ENCODE measurements around the gene CHRNB2. TPM values are rescaled to one million over a fixed set of nuclear protein-coding genes. Genes with fewer than 3 reads are reported as not detected.
"Not testable (repeated sequence)": the region's sequence is repeated elsewhere in the genome, so short reads cannot be mapped to it uniquely, and the experiment has no call there.

The CHRNB2 gene, protein sequence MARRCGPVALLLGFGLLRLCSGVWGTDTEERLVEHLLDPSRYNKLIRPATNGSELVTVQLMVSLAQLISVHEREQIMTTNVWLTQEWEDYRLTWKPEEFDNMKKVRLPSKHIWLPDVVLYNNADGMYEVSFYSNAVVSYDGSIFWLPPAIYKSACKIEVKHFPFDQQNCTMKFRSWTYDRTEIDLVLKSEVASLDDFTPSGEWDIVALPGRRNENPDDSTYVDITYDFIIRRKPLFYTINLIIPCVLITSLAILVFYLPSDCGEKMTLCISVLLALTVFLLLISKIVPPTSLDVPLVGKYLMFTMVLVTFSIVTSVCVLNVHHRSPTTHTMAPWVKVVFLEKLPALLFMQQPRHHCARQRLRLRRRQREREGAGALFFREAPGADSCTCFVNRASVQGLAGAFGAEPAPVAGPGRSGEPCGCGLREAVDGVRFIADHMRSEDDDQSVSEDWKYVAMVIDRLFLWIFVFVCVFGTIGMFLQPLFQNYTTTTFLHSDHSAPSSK
- 0.80 and 1.0 TPM in 2 replicates for total RNA-seq (2014; rRNA removed; shearing (Covaris generic))

DNA sequence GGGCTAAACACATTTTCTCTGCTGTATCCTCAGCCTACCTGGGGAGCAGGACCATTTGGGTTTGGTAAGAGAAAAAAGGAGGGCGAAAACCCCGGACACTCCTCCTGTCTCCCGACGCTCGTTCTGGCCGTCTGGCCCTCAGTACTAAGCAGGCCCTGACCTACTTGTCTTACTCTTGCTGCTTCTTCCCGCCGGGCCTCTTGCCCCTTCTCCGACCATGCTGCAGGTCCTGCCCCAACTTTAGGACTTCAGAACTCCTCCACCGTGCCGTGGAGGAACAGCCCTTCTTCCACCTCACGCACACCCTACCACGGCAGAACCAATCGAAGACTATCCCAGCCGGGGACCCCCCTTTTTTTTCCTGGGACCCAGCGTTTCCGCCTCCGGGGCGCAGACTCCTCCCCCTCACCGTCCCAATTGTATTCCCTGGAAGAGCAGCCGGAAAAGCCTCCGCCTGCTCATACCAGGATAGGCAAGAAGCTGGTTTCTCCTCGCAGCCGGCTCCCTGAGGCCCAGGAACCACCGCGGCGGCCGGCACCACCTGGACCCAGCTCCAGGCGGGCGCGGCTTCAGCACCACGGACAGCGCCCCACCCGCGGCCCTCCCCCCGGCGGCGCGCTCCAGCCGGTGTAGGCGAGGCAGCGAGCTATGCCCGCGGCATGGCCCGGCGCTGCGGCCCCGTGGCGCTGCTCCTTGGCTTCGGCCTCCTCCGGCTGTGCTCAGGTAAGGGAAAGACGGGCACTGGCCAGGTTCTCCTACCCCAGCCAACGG lies at the start of gene CHRNB2:
Gene CHRNB2 (plus strand): TSS at position 393 of the 771 bp plus-strand sequence. CDS start 267 bp downstream, at position 660.
- peak; percentile 81 for DNase-seq (ENCODE audit: low read depth)

DNA sequence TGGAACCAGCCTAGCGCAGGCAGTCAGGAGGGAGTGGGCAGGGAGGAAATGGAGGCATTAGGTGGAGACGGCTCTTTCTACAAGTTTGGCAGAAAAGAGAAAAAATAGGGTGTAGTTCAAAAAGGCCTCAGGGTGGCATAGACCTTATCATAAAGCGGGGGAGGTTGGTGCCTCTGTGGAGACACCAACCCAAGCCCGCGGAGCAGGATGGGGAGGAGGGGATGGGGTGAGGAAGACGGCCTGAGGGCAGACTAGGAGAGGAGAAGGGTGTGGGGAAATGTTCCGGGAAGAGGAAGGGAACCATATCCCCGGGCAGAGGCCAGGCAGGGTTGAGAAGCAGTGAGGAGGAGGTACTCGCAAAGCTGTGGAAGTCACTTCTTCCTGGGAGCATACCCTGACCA lies 48.0 kb upstream of the CHRNB2 start:
- no peak for DNase-seq (ENCODE audit: low read depth)

- DNase-seq (ENCODE audit: low read depth), result peak; percentile 57
These were observed 47.2 kb upstream of the CHRNB2 start for GRCh38 chr1:154520333-154520732.

DNA sequence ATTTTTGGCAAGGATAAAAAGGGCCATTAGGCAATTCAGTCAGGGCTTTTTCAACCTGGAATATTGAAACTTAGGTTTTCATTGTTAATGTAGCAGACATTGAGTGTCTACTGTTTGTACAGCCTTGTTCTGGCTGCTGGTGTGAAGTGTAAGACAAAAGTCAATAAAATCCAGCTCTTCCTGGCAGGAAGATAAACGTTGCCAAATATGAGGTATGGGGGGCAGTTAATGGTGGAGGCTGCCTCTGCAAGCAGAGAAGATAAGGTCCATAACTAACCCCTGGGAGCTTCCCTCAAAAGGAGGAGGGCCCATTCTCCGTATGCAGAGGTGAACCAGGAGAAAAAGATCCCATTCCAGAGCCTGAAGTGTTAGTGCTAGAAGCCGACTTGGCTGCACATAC lies 45.9 kb upstream of the CHRNB2 start:
- no peak for DNase-seq (ENCODE audit: low read depth)

GRCh38 chr1:154524881-154525280 lies 42.7 kb upstream of the CHRNB2 start:
- DNase-seq (ENCODE audit: low read depth), result no peak

GRCh38 chr1:154527192-154527591 lies 40.4 kb upstream of the CHRNB2 start:
- DNase-seq (ENCODE audit: low read depth), result no peak

- no peak for DNase-seq (ENCODE audit: low read depth)
These were observed 38.3 kb upstream of the CHRNB2 start for GRCh38 chr1:154529308-154529707.

DNA sequence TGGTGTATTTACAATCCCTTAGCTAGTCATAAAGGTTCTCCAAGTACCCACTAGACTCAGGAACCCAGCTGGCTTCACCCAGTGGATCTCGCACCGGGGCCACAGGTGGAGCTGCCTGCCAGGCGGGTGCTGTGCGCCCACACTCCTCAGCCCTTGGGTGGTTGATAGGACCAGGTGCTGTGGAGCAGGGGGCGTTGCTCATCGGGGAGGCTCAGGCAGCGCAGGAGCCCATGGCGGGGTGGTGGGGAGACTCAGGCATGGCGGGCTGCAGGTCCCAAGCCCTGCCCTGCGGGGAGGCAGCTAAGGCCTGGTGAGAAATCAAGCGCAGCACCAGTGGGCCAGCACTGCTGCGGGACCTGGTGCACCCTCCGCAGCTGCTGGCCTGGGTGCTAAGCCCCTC lies 35.6 kb upstream of the CHRNB2 start:
- DNase-seq (ENCODE audit: low read depth), result not testable (repeated sequence)

- DNase-seq (ENCODE audit: low read depth), result peak; percentile 43
These were observed 33.4 kb upstream of the CHRNB2 start for GRCh38 chr1:154533952-154534844.

- no peak for DNase-seq (ENCODE audit: low read depth)
These were observed 31.0 kb upstream of the CHRNB2 start for GRCh38 chr1:154536570-154536969.

- DNase-seq (ENCODE audit: low read depth), result no peak
These were observed 27.8 kb upstream of the CHRNB2 start for GRCh38 chr1:154539486-154540483.

DNA sequence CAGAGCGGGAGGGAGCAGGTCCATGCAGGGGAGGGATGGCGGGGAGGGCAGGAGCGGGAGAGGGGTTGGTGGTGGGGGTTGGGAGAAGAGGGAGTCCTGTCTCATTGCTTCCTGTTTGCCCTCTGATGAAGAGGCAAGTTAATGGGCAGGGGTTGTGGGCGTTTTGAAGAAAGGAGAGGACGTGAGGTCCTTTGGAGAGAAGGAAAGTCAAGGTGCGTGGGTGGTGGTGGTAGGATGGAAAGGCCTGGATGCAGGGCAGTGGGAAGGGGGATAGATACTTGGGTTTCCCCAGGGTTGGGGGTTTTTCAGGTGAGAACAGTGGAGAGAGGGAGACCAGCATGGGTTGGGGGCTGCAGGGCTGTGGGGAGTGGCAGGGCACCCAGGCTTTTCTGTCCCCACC lies 26.3 kb upstream of the CHRNB2 start:
- DNase-seq (ENCODE audit: low read depth), result no peak

DNA sequence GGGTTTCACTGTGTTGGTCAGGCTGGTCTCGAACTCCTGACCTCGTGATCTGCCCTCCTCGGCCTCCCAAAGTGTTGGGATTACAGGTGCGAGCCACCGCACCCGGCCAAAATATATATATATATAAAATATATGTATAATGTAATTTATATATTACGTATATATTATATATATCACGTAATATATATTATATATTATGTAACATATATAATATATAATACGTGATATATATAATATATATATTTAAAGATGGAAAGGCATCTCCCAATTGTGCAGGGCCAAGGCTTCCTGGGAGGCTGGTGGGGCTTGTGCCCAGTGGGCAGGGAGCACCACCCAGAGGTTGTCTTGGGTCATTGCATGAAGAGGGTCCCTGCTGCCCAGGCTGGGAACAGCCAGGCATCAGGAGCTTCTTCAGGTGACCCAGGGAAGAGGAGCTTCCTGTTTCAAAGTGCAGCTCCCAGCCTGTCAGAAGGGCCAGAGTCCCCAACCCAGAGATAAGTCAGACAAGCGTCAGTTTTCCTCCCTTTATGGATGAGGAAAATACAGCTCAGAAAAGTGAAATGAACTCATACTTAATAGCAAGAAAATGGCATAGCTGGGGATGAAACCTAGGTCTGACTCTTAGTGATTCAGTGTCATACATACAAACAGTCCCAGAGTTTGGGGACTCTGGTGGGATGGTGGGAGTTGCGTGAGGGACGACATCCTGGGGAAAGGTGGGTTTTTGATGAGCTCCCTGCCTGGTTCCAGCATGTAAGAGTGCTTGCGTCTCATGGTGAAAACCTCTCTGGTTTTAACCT lies 21.1 kb upstream of the CHRNB2 start:
- peak; percentile 76 for DNase-seq (ENCODE audit: low read depth)

GRCh38 chr1:154547105-154547732 lies 20.4 kb upstream of the CHRNB2 start:
- DNase-seq (ENCODE audit: low read depth), result no peak

DNA sequence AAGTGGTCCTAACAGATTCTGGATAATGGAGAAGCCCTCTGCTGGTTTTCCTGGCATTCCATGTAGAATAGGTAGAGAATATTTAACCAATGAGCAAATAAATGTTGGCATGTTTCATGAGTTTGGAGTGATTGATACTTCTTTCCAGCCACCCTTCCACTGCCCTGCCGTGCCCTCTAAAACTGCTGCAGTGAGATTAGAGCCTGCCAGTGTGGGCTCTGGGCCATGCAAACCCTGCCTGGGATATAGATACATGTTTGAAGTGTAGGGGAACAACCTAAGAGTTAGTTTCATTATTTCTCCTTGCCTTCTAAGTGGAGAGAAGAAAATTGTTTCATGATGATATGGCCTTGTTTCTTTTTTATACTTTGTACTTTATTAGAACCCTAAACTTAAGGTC lies 19.6 kb upstream of the CHRNB2 start:
- no peak for DNase-seq (ENCODE audit: low read depth)

- DNase-seq (ENCODE audit: low read depth), result no peak
These were observed 18.3 kb upstream of the CHRNB2 start for GRCh38 chr1:154549202-154549770.

- no peak for DNase-seq (ENCODE audit: low read depth)
These were observed 17.5 kb upstream of the CHRNB2 start for GRCh38 chr1:154550070-154550469.

DNA sequence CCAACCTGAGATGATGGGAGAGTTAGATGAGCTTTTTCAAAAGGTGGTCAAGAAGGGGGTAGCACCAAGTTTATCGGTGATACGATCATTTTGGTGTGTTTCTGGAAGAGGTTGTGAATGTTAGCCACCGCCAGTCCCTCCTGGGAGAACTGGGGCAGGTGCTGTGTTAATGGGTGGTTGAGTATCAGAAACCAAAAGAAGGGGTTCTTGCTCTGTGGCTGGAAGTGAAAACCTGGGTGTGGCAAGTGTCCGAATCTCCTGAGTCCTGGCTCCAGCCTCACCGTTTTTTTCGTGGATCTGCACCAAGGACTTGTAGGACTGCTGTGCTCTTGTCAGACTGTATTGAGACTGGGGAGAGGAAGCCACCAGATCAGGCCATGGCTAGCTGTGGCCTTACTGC lies 16.9 kb upstream of the CHRNB2 start:
- DNase-seq (ENCODE audit: low read depth), result no peak

DNA sequence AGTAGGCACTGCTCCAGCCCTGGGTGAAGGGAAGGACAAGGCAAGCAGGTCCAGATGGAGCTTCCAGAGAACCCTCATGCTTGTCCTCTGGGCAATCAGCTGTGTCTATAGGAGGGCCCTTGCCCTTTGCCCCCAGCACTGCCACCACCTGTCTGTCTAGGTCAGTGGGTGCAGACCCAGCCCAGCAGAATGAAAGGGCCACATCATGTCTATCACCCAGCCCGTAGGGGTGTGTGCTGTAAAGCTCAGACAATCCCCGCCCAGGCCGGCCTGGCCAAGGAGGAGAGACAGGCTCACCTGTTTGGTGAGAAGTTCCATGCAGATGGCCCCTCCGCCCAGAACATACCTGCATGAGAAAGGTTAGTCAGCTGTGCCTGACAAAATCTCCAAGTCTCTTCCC lies 16.1 kb upstream of the CHRNB2 start:
- no peak for DNase-seq (ENCODE audit: low read depth)
